Endothelial cell (in vitro differentiated cells): ENCODE results near the gene AFDN. TPM values are rescaled to one million over a fixed set of nuclear protein-coding genes. Genes with fewer than 3 reads are reported as not detected.

Source experiments
- DNase-seq: peaks from one replicate; pipeline ENCODE4 v3.0.0; 2021; ENCODE audit warnings: low spot score
- H3K27ac Mint-ChIP-seq: one replicate; pipeline ENCODE4 v1.8.0; 2021; ENCODE audit warnings: mixed read lengths, inconsistent platforms; ENCODE audit not compliant: unreplicated experiment
- H3K27me3 Mint-ChIP-seq: one replicate; pipeline ENCODE4 v1.8.0; 2021; ENCODE audit warnings: mild to moderate bottlenecking, moderate library complexity, mixed read lengths, inconsistent platforms; ENCODE audit not compliant: unreplicated experiment
- H3K36me3 Mint-ChIP-seq: one replicate; pipeline ENCODE4 v1.8.0; 2021; ENCODE audit warnings: mild to moderate bottlenecking, low read depth, mixed read lengths, inconsistent platforms; ENCODE audit not compliant: unreplicated experiment
- H3K4me1 Mint-ChIP-seq: one replicate; pipeline ENCODE4 v1.8.0; 2021; ENCODE audit warnings: mild to moderate bottlenecking, mixed read lengths, inconsistent platforms; ENCODE audit not compliant: unreplicated experiment
- H3K4me3 Mint-ChIP-seq: one replicate; pipeline ENCODE4 v1.8.0; 2021; ENCODE audit warnings: mild to moderate bottlenecking, mixed read lengths, inconsistent platforms; ENCODE audit not compliant: unreplicated experiment
- H3K9me3 Mint-ChIP-seq: one replicate; pipeline ENCODE4 v1.8.0; 2021; ENCODE audit warnings: mixed read lengths, inconsistent platforms; ENCODE audit not compliant: unreplicated experiment
- total RNA-seq: library from RNA; stranded (reverse); fragmentation: NEBNext Ultra II Directional; extraction: Animal tissue kit (Norgen Biotek cat#: 25700); gene quantifications from one replicate; pipeline ENCODE4 v1.2.1, GENCODE V29; 2021; ENCODE audit not compliant: unreplicated experiment
- TF ChIP-seq, protein P1 (sequence below): fragments of 200-600 bp; sonication (generic); IDR thresholded peaks from one replicate; pipeline ENCODE4 v1.5.0; 2021; ENCODE audit warnings: antibody characterized with exemption; ENCODE audit not compliant: unreplicated experiment

Gene AFDN
- total RNA-seq, 1 donor from 2014 or later = 306 TPM

DNA sequence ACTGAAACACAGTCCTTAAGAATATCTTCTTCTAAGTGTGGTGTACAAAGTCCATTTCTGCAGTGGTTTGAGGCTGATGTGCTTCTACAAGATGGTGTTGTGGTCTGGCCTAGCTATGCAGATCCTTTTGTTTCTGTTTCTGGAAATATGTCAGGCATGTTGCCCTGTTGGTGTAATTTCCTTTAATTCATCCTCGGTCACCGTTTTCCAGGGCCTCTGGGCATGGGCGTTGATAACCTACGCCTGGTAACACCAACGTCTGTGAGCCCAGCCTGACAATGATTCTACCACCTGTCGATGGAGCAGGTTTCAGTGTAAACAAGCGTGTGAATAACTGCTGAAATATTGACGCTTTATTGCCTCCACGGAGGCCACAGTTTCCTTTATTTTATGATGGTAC, 33.3 kb upstream of the AFDN start:
- H3K9me3 Mint-ChIP-seq = no peaks in the 10 kb centered on the region
- no peaks in the 10 kb centered on the region for H3K36me3 Mint-ChIP-seq
- TF ChIP-seq, protein P1, sequence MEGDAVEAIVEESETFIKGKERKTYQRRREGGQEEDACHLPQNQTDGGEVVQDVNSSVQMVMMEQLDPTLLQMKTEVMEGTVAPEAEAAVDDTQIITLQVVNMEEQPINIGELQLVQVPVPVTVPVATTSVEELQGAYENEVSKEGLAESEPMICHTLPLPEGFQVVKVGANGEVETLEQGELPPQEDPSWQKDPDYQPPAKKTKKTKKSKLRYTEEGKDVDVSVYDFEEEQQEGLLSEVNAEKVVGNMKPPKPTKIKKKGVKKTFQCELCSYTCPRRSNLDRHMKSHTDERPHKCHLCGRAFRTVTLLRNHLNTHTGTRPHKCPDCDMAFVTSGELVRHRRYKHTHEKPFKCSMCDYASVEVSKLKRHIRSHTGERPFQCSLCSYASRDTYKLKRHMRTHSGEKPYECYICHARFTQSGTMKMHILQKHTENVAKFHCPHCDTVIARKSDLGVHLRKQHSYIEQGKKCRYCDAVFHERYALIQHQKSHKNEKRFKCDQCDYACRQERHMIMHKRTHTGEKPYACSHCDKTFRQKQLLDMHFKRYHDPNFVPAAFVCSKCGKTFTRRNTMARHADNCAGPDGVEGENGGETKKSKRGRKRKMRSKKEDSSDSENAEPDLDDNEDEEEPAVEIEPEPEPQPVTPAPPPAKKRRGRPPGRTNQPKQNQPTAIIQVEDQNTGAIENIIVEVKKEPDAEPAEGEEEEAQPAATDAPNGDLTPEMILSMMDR = no peak
- no peak for DNase-seq
- H3K27ac Mint-ChIP-seq = no peak overlapping the region
- H3K4me1 Mint-ChIP-seq = peaks cover 40% of the 10 kb centered on the region
- no peak overlapping the region for H3K4me3 Mint-ChIP-seq
- peaks cover 8% of the 10 kb centered on the region for H3K27me3 Mint-ChIP-seq

DNA sequence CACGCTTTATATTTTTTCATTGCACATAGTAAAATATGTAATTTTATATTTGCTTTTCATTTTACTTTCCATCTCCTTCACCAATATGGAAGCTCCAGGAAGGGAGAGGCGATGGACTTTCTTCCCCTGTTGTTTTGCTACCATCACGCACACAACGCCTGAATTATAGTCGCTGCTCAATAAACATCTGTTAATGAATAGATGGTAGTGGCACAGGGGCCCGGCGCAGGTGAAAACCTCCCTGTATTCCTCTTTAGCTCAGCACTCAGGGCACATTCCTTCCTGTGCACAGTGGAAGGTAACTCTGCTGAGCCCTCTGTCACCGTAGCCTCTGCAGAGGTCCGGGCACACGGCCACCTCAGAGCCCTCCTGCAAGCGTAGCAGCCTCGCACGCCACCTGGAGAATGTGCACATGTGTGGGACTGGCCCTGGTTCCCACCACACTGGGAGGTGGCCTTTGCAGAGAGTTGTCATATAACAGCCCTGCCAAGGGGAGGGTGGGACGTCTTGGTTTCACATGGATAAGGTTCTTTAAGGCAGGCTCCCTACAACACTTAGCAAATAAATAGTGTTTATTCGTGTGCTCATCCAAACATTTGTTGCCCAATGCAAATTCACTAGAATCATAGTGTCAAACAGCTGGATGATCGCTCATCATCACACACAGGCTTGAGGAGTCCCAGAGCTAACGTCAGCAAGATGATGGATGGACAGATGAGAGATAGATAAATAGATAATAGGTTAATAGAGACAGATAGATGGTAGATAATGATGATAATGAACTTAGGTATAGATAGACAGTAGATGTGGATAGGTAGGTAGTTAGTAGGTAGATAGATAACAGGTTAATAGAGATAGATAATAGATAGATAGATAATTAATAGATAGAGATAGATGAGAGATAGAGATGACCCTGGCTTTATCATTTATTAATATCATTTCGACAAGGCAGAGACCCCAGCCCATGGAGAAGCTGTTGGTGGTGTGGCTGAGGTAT, 32.3 kb upstream of the AFDN start:
- peak overlapping the region; percentile 32 for H3K4me3 Mint-ChIP-seq
- peaks cover 40% of the 10 kb centered on the region for H3K4me1 Mint-ChIP-seq
- TF ChIP-seq, protein P1 = no peak
- no peaks in the 10 kb centered on the region for H3K36me3 Mint-ChIP-seq
- peak overlapping the region; percentile 67 for H3K27ac Mint-ChIP-seq
- no peak for DNase-seq
- H3K27me3 Mint-ChIP-seq = peaks cover 11% of the 10 kb centered on the region
- H3K9me3 Mint-ChIP-seq = no peaks in the 10 kb centered on the region

DNA sequence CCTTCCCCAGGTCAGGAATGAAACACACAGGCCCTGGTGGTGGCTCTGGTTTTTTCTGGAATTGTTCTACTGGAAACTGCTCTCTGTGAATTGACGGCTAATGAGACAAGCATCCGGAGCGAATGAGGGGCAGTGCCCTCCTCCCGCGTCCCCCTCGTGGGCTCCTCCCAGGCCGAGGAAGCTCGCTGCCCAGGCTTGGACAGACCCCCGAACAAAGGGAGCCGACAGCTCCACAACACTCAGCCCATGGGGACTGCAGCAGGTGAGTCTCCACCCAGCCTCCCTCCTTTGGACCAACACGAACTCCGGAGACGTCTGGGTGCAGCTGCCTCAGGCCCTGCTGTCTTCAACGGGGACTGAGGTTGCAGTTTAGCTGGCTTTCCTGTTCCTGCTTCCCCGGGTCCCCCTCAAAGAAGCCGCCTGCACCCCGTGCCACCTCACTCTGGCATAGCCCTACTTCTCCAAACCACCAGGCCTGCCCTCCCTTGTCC, 31.3 kb upstream of the AFDN start:
- H3K9me3 Mint-ChIP-seq = no peaks in the 10 kb centered on the region
- TF ChIP-seq, protein P1 = no peak
- peaks cover 11% of the 10 kb centered on the region for H3K27me3 Mint-ChIP-seq
- peaks cover 45% of the 10 kb centered on the region for H3K4me1 Mint-ChIP-seq
- no peaks in the 10 kb centered on the region for H3K36me3 Mint-ChIP-seq
- peak overlapping the region; percentile 70 for H3K4me3 Mint-ChIP-seq
- H3K27ac Mint-ChIP-seq = no peak overlapping the region
- DNase-seq = no peak

DNA sequence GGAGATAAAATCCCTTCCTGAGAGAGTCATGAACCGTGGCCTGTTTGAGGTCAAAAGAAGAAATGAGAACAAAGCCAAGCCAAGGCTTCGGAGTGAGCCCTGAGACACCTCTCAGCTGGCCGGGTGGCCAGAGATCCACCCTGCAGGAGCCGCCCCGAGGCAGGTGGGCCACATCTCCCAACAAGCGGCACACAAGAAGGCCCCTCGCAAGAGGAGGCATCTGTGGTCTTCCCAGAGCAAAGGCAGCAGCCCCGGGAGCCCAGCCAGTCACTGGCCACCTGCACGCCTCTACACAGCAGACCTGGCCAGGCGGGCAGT, 30.9 kb upstream of the AFDN start:
- Mint-ChIP-seq H3K27me3 (peaks cover 11% of the 10 kb centered on the region), H3K4me1 (peaks cover 45% of the 10 kb centered on the region), H3K27ac (no peak overlapping the region), H3K9me3 (no peaks in the 10 kb centered on the region), H3K4me3 (peak overlapping the region; percentile 70), H3K36me3 (no peaks in the 10 kb centered on the region)
- TF ChIP-seq, protein P1 = no peak
- no peak for DNase-seq
